Measurements from ENCODE around the gene AP2A2. TPM values are rescaled to one million over a fixed set of nuclear protein-coding genes. Genes with fewer than 3 reads are reported as not detected.

AP2A2 gene
- total RNA-seq, 1 experiment from 2014 or later = 123 TPM

DNA sequence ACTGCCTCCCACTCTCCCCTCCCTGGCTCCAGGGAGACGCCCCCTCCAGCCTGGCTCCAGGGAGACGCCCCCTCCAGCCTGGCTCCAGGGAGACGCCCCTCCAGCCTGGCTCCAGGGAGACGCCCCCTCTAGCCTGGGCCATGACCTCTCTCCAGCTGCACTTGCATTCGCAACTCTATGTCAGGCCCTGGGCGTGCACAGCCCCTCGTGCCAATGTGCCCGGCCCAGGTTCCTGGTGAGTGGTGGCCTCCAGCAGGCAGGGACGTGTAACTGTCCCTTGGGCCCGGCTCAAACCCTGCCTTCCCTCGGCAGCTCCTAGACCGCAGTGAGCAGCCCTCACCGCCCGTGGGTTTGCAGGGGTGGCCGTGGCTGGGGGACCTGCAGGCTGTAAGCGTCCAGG lies 104.0 kb downstream of the AP2A2 start:
- BruUV-seq (replicated peaks) = no TSS peak
- DNase-seq (ENCODE audit: low read depth, low spot score) = no peak
- ATAC-seq = peak; percentile 49
- H3K4me1 ChIP-seq (ENCODE audit: control insufficient read depth, insufficient read depth, low read length) = peaks cover 5% of the 10 kb centered on the region; the same call in 1 of the 2 replicates
- no peaks in the 10 kb centered on the region for H3K9me3 ChIP-seq (ENCODE audit: control insufficient read depth, insufficient read depth, low read depth, low read length)
- ChIA-PET POLR2A (no interaction called here), CTCF (interaction anchor here (0.9 to 1.1 kb wide), 2 partner anchors 21 to 132 kb away, joined by 3 to 4 read pairs; no protein-coding TSS in a partner anchor)
- no peak overlapping the region for H3K27ac ChIP-seq (ENCODE audit: low read length)
- no peaks in the 10 kb centered on the region for H3K27me3 ChIP-seq (ENCODE audit: control insufficient read depth, insufficient read depth, low read length)
- in situ Hi-C loops (cut with HindIII; ENCODE audit: low pct_unique_long_range_greater_than_20kb, low sequenced_read_pairs) = no loop called here
- intact Hi-C loops (cut with micrococcal nuclease; ENCODE audit: unreplicated experiment) = no loop called here
- no peaks in the 10 kb centered on the region for H3K36me3 ChIP-seq (ENCODE audit: control insufficient read depth, insufficient read depth, low read length)
- TF ChIP-seq SIN3A (IDR thresholded peaks at IDR 0.05; ENCODE audit: borderline replicate concordance, insufficient read depth, low read depth, low read length) = no peak
- TF ChIP-seq POLR2AphosphoS5 (IDR thresholded peaks at IDR 0.05; ENCODE audit: low read depth, low read length) = no peak
- TF ChIP-seq, protein P1, sequence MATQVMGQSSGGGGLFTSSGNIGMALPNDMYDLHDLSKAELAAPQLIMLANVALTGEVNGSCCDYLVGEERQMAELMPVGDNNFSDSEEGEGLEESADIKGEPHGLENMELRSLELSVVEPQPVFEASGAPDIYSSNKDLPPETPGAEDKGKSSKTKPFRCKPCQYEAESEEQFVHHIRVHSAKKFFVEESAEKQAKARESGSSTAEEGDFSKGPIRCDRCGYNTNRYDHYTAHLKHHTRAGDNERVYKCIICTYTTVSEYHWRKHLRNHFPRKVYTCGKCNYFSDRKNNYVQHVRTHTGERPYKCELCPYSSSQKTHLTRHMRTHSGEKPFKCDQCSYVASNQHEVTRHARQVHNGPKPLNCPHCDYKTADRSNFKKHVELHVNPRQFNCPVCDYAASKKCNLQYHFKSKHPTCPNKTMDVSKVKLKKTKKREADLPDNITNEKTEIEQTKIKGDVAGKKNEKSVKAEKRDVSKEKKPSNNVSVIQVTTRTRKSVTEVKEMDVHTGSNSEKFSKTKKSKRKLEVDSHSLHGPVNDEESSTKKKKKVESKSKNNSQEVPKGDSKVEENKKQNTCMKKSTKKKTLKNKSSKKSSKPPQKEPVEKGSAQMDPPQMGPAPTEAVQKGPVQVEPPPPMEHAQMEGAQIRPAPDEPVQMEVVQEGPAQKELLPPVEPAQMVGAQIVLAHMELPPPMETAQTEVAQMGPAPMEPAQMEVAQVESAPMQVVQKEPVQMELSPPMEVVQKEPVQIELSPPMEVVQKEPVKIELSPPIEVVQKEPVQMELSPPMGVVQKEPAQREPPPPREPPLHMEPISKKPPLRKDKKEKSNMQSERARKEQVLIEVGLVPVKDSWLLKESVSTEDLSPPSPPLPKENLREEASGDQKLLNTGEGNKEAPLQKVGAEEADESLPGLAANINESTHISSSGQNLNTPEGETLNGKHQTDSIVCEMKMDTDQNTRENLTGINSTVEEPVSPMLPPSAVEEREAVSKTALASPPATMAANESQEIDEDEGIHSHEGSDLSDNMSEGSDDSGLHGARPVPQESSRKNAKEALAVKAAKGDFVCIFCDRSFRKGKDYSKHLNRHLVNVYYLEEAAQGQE (IDR thresholded peaks at IDR 0.05; ENCODE audit: insufficient read depth in 1 of 2, low read depth in 2 of 2, low read length in 1 of 2) = no peak
- no peak overlapping the region for H3K4me3 ChIP-seq (ENCODE audit: low read depth in 2 of 2, low read length in 2 of 2)

DNA sequence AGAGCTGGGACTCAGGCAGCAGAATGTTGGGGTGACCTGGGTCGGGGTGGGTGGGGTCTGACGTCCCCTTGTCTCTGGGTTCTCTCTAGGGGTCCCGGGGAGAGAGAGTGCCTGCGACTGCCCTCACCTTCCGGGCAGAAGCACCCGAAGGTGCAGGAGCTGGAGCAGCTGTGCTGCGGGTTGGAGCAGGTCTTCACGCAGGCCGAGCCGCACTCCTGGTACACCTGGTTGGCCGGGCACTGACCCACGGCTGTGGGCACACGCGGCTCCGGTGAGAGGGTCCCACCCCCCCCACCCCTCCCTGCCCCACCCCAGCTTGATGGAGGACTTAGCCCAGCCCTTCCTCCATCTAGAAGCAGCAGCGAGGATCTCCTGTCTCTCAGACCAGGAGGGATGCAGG lies 104.4 kb downstream of the AP2A2 start:
- Histone ChIP-seq H3K27me3 (ENCODE audit: control insufficient read depth, insufficient read depth, low read length) (no peaks in the 10 kb centered on the region), H3K9me3 (ENCODE audit: control insufficient read depth, insufficient read depth, low read depth, low read length) (no peaks in the 10 kb centered on the region), H3K36me3 (ENCODE audit: control insufficient read depth, insufficient read depth, low read length) (no peaks in the 10 kb centered on the region), H3K4me3 (ENCODE audit: low read depth in 2 of 2, low read length in 2 of 2) (no peak overlapping the region), H3K27ac (ENCODE audit: low read length) (no peak overlapping the region), H3K4me1 (ENCODE audit: control insufficient read depth, insufficient read depth, low read length) (peaks cover 6% of the 10 kb centered on the region; the same call in 1 of the 2 replicates)
- ChIA-PET POLR2A (no interaction called here), CTCF (interaction anchor here (0.9 to 1.1 kb wide), 2 partner anchors 21 to 132 kb away, joined by 3 to 4 read pairs; no protein-coding TSS in a partner anchor)
- BruUV-seq (replicated peaks) = no TSS peak
- in situ Hi-C loops (cut with HindIII; ENCODE audit: low pct_unique_long_range_greater_than_20kb, low sequenced_read_pairs) = no loop called here
- DNase-seq (ENCODE audit: low read depth, low spot score) = no peak
- intact Hi-C loops (cut with micrococcal nuclease; ENCODE audit: unreplicated experiment) = no loop called here
- ATAC-seq = peak; percentile 11; the same call in 1 of the 2 replicates
- TF ChIP-seq CTCF (IDR thresholded peaks at IDR 0.05) (no peak), TCF7L2 (IDR thresholded peaks at IDR 0.05; ENCODE audit: low read depth, low read length) (no peak), POLR2AphosphoS5 (IDR thresholded peaks at IDR 0.05; ENCODE audit: low read depth, low read length) (no peak), SIN3A (IDR thresholded peaks at IDR 0.05; ENCODE audit: borderline replicate concordance, insufficient read depth, low read depth, low read length) (no peak)
- TF ChIP-seq, protein P1 (IDR thresholded peaks at IDR 0.05; ENCODE audit: insufficient read depth in 1 of 2, low read depth in 2 of 2, low read length in 1 of 2) = no peak
